AG10803 (cell line): ENCODE measurements around the gene ACBD6.

Experiments
- DNase-seq: peaks from one replicate; pipeline ENCODE4 v3.0.0; 2010; ENCODE audit warnings: low read depth
- H3K4me3 ChIP-seq: 2 replicates; pipeline ENCODE4 v1.5.1; 2011; ENCODE audit warnings: mild to moderate bottlenecking, low read length, control low read depth
- CTCF ChIP-seq: conservative IDR thresholded peaks from 2 replicates; pipeline ENCODE4 v1.5.1; 2011; ENCODE audit warnings: mild to moderate bottlenecking, low read length, control low read depth, inconsistent platforms

The ACBD6 gene

GRCh38 chr1:180299479-180300221 lies 202.7 kb downstream of the ACBD6 start:
- DNase-seq, result no peak
- H3K4me3 ChIP-seq, result no peak overlapping the region
- no peak for TF ChIP-seq CTCF

GRCh38 chr1:180295999-180296398 lies 206.4 kb downstream of the ACBD6 start:
- DNase-seq, result no peak
- no peak overlapping the region for H3K4me3 ChIP-seq
- no peak for TF ChIP-seq CTCF

- H3K4me3 ChIP-seq, result no peak overlapping the region
- TF ChIP-seq CTCF, result no peak
- DNase-seq, result no peak
Observed at GRCh38 chr1:180294711-180295110, 207.7 kb downstream of the ACBD6 start.

- no peak for TF ChIP-seq CTCF
- no peak for DNase-seq
- no peak overlapping the region for H3K4me3 ChIP-seq
Observed at GRCh38 chr1:180291004-180291403, 211.4 kb downstream of the ACBD6 start.

GRCh38 chr1:180290265-180291001 lies 211.9 kb downstream of the ACBD6 start:
- no peak for DNase-seq
- no peak overlapping the region for H3K4me3 ChIP-seq
- no peak for TF ChIP-seq CTCF

GRCh38 chr1:180288940-180289339 lies 213.4 kb downstream of the ACBD6 start:
- no peak for TF ChIP-seq CTCF
- no peak overlapping the region for H3K4me3 ChIP-seq

More at GRCh38 chr1:180288940-180289339, 213.4 kb downstream of the ACBD6 start:
- DNase-seq, result no peak
